Medulla oblongata (tissue), 1 donor: ENCODE data around the gene JAM3.

Experiments used
- DNase-seq: peaks from one replicate; pipeline ENCODE4 v3.0.0-alpha.2; 2015; ENCODE audit errors: extremely low spot score

The JAM3 gene

GRCh38 chr11:134145715-134146114 lies 76.8 kb downstream of the JAM3 start:
- no peak for DNase-seq

- no peak for DNase-seq
Observed at GRCh38 chr11:134146598-134146997, 77.7 kb downstream of the JAM3 start.

GRCh38 chr11:134149371-134149770 lies 80.5 kb downstream of the JAM3 start:
- DNase-seq: peak; percentile 51

GRCh38 chr11:134150195-134150903 lies 81.5 kb downstream of the JAM3 start:
- DNase-seq: peak; percentile 63

- peak; percentile 57 for DNase-seq
Observed at GRCh38 chr11:134151083-134151747, 82.3 kb downstream of the JAM3 start.

DNA sequence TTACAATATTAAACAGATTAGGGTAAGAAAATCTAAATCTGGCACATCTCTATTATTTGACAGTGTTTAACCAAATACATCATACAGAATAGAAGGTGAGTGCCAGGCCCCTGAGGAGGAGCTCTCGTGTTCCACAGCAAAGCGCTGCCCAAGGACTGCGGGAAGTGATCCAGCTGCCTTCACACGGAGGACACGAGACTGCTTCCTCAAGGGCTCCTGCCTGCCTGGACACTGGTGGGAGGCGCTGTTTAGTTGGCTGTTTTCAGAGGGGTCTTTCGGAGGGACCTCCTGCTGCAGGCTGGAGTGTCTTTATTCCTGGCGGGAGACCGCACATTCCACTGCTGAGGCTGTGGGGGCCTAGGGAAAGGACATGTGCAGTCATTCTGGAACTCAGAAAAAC lies 83.8 kb downstream of the JAM3 start:
- DNase-seq: peak; percentile 66

DNA sequence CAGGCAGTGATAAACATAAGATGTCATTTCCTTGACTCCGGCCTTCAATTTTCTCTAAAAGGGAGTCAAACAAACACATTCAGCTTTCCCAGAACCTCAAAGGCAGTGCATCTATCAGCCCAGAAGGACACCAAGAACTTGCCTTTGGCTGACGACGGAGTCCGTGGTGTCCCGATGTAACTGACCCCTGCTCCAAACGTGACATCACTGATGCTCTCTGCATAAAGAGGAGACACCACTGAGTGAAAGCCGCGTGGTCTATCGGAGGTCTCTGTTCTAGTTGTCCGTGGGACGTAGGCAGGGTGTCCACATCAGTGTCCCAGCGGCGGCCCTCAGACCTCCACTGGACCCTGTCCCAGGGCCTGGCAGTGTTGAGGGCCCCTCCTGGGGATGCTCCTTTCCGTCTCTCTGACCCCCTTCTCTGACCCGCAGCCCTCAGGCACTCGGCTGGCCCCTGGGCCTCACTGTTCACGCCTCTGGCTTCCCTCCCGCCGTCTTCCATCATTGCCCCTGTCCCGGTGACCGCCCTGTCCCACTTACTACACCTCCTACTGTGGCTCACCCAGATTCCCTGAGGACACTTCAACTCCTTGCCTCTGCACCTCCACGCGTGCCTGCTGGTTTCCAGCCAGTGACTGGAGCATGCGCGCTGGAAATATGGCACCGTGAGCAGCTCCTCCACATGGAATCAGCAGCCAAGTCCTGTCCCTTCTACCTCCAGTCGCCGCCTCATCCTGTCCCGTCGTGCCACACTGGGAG lies 84.5 kb downstream of the JAM3 start:
- no peak for DNase-seq

DNA sequence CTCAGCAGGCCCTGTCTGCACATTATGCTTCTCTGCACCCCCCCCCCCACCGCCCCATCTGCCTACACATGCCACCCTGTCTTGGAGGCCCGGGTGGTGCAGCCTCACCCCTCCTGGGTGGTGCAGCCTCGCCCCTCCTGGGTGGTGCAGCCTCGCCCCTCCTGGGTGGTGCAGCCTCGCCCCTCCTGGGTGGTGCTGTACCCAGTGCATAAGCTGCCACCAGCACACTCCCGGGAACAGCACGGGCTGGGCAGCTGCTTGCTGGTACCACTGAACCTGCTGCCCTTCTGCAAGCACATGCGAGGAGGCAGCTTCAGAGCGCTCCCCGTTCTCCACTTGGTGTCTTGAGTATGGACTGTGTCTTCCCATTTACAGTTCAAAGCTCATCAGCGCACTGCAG lies 85.6 kb downstream of the JAM3 start:
- no peak for DNase-seq

GRCh38 chr11:134155456-134155855 lies 86.6 kb downstream of the JAM3 start:
- no peak for DNase-seq

DNA sequence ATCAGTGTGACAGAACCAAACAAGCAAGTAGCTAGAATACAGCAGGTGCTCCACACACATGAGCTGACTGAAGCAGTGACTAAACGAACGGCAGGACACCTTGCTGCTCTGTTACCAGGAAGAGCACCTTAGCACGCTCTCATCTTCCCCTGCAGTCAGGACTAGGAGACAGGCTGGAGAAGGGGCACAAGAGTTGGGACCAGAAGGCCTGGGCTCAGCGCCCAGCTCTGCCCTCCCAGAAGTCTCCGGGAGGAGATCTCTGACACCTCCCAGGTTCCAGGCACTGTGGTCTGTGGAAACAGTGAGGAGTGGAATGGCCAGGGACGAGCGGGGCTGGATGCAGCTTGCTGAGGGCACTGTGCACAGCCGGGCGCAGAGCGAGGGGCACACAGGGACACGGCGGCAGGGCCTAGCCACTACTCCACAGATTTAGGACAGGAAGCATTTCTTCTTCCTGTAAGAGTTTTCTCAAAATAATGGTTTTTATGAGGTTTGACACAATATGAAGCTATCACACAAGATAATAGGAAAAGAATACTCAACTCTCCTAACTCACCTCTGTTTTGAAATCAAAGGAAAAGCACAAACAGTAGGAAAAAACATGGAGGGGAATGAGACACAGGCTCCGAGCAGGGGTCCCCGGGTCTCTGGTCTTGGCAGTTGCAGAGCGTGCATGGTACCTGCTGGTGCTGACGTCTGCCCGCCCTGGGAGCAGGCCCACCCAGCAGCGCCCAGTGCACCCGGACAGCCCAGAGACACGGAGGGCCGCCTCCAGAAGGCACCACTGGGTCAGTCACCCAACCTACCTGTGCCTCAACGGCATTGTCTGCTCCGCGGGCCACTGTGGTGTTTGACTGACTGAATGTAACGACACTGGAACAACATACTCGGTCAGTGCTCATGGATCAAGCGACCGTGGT lies 87.3 kb downstream of the JAM3 start:
- DNase-seq: no peak

DNA sequence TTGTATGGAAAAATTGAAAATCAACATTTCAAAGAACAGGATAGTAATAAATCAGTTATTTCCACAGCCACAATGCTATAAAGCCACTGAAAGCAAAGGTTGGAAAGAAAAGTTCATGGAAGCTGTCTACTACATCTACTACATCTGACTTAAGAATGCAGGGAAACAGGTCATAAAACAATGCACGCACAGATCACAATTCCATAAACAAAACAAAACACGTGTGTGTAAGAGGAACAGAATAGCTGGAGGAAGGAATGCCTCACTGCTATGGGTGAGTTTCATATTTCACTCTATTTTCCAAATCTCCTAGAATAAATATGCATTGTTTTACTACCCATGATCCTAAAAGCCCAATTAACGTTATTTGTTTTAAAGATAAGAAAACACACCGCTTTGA lies 88.6 kb downstream of the JAM3 start:
- DNase-seq: no peak

DNA sequence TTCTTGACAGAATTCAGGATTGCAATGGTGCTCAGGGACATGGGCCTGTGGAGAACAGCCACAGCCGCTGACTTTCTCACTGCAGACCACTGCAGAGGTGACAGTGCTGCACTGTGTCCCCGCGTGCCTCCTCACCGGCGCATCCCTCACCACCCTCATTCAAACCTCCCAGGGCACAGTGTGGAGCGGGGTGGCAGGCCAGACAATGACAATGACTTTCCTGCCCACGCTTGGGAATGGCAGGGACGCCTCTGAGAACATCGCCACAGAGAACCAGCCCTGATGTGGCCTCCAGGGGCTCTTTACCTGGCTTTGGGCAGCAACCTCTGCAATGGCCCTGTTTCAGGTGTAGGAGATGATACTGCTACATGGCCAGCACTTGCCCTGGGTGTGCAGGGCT lies 89.2 kb downstream of the JAM3 start:
- DNase-seq: no peak

DNA sequence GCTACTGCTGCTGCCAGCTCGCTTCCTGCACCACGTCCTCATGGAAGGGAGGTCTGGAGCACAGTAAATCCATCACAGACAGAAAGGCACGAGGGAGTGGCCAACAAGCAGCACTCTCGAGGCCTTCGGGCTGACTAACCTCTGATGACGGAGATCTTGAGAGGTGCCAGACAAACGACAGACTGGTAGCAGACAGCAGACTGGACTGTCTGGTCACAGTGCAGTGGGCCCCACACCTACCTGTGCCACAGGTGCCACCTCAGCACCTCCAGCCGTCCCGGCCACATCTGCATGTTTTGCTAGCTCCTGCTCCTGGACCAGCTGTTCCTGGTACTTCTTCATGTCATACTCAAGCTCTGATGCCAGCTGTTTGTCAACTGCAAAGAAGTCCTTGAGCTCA lies 90.8 kb downstream of the JAM3 start:
- DNase-seq: no peak

DNA sequence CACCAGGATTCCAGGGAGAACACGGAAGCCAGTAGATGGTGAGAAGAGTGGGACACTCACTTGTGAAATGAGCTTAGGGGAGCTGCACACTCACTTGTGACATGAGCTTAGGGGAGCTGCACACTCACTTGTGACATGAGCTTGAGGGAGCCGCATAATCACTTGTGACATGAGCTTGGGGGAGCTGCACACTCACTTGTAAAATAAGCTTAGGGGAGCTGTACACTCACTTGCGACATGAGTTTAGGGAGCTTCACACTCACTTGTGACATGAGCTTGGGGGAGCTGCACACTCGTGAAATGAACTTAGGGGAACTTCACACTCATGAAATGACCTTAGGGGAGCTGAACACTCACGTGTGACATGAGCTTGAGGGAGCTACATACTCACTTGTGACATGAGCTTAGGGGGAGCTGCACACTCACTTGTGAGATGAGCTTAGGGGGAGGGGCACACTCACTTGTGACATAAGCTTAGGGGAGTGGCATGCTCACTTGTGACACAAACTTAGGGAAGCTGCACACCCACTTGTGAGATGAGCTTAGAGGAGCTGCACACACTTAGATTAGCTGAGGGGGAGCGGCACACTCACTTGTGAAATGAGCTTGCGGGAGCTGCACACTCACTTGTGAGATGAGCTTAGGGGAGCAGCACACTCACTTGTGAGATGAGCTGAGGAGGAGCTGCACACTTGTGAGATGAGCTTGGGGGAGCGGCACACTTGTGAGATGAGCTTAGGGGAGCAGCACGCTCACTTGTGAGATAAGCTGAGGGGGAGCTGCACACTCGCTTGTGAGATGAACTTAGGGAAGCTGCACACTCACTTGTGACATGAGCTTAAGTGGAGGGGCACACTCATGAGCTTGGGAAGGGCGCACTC lies 95.9 kb downstream of the JAM3 start:
- DNase-seq: no peak

- DNase-seq: no peak
Observed at GRCh38 chr11:134170177-134170918, 101.5 kb downstream of the JAM3 start.

GRCh38 chr11:134170919-134171281 lies 102.0 kb downstream of the JAM3 start:
- DNase-seq: no peak

GRCh38 chr11:134171951-134172350 lies 103.1 kb downstream of the JAM3 start:
- no peak for DNase-seq

DNA sequence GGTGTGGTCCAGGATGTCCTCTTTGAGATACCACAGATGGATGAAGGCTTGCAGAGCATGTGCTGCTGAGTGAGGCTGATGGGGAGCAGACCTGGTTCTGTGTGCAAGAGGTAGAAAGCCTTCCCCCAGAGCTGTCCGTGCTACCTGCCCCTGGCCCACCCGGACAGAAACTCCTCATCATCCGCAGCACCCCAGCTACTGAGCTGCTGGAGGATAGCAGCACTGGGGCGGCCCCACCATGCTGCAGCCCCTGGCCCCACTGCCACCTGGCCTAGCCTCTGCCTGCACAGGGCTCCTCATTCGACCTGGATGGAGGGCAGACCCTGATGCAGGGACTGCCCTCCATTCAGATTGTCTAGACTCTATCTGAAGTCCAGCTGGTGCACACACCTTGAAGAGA lies 104.4 kb downstream of the JAM3 start:
- no peak for DNase-seq

- DNase-seq: no peak
Observed at GRCh38 chr11:134176284-134176683, 107.4 kb downstream of the JAM3 start.

- no peak for DNase-seq
Observed at GRCh38 chr11:134178032-134178674, 109.3 kb downstream of the JAM3 start.
